Calu3 (cell line): ENCODE measurements around the gene LIMS1. TPM values are rescaled to one million over a fixed set of nuclear protein-coding genes. Genes with fewer than 3 reads are reported as not detected.
"Not testable (repeated sequence)": the region's sequence is repeated elsewhere in the genome, so short reads cannot be mapped to it uniquely, and the experiment has no call there.

Experiments used
- BruUV-seq: library from RNA; stranded (reverse); fragments of 400-500 nt; replicated peaks from 2 replicates; lab custom pipeline; 2021; lab: Mats Ljungman, UMichigan
- CTCF ChIA-PET: fragments of 300-600 bp; sonication (Branson Sonifier 250); formaldehyde crosslinking; loops from one replicate; lab custom pipeline; 2022; ENCODE audit warnings: antibody characterized with exemption; lab: Charles Lee
- DNase-seq: peaks from one replicate; pipeline ENCODE4 v3.0.0; 2022
- H3K27ac Mint-ChIP-seq: one replicate; pipeline ENCODE4 v1.8.0; 2022; ENCODE audit warnings: mixed read lengths; ENCODE audit not compliant: unreplicated experiment
- H3K27me3 Mint-ChIP-seq: one replicate; pipeline ENCODE4 v1.8.0; 2022; ENCODE audit warnings: mixed read lengths; ENCODE audit not compliant: unreplicated experiment
- H3K36me3 Mint-ChIP-seq: one replicate; pipeline ENCODE4 v1.8.0; 2022; ENCODE audit warnings: mild to moderate bottlenecking, moderate library complexity, mixed read lengths; ENCODE audit not compliant: insufficient read depth, unreplicated experiment
- H3K4me1 Mint-ChIP-seq: one replicate; pipeline ENCODE4 v1.8.0; 2022; ENCODE audit warnings: mild to moderate bottlenecking, low read depth, mixed read lengths; ENCODE audit not compliant: unreplicated experiment
- H3K4me3 Mint-ChIP-seq: one replicate; pipeline ENCODE4 v1.8.0; 2022; ENCODE audit warnings: mild to moderate bottlenecking, low read depth, moderate library complexity, mixed read lengths; ENCODE audit not compliant: unreplicated experiment
- H3K9me3 Mint-ChIP-seq: one replicate; pipeline ENCODE4 v1.8.0; 2022; ENCODE audit warnings: low read depth, mixed read lengths; ENCODE audit not compliant: unreplicated experiment
- CTCF ChIP-seq: fragments of 200-600 bp; IDR thresholded peaks from one replicate; pipeline ENCODE4 v1.8.0; 2022; ENCODE audit warnings: antibody characterized with exemption; ENCODE audit not compliant: unreplicated experiment
- intact Hi-C: fragments of 100-400 bp; cut with micrococcal nuclease; formaldehyde crosslinking; loops from one replicate; pipeline ENCODE4 v1.10.0; 2022; ENCODE audit not compliant: unreplicated experiment
- total RNA-seq: library from RNA; stranded (reverse); gene quantifications from 2 replicates; pipeline ENCODE4 v1.2.3, GENCODE V29; 2022

LIMS1 gene
- total RNA-seq, 1 experiment from 2014 or later: 51.5 TPM

- DNase-seq: no peak
- Mint-ChIP-seq H3K4me3 (no peak overlapping the region), H3K36me3 (peaks cover 19% of the 10 kb centered on the region), H3K27ac (no peak overlapping the region), H3K9me3 (no peaks in the 10 kb centered on the region), H3K4me1 (peaks cover 8% of the 10 kb centered on the region), H3K27me3 (no peaks in the 10 kb centered on the region)
- TF ChIP-seq CTCF: no peak
- BruUV-seq: no TSS peak
- intact Hi-C loops: loop anchor here (5.0 kb wide), 1 partner anchor 140 kb away; no protein-coding TSS in a partner anchor
- CTCF ChIA-PET: interaction anchor here (0.6 kb wide), 1 partner anchor 204 kb away, joined by 4 read pairs; no protein-coding TSS in a partner anchor
Measured at GRCh38 chr2:108492364-108492763, 41.9 kb upstream of the LIMS1 start.

GRCh38 chr2:108496167-108496566 is 38.1 kb upstream of the LIMS1 start:
- H3K4me1 Mint-ChIP-seq, H3K9me3 Mint-ChIP-seq, H3K27me3 Mint-ChIP-seq, DNase-seq, CTCF ChIA-PET, H3K4me3 Mint-ChIP-seq, BruUV-seq, intact Hi-C loops, H3K27ac Mint-ChIP-seq: not testable (repeated sequence)
- peaks cover 17% of the 10 kb centered on the region for H3K36me3 Mint-ChIP-seq

- intact Hi-C loops, H3K4me1 Mint-ChIP-seq, H3K9me3 Mint-ChIP-seq, CTCF ChIA-PET, H3K4me3 Mint-ChIP-seq, BruUV-seq, H3K27me3 Mint-ChIP-seq, DNase-seq, H3K27ac Mint-ChIP-seq: not testable (repeated sequence)
- H3K36me3 Mint-ChIP-seq: peaks cover 11% of the 10 kb centered on the region
Measured at GRCh38 chr2:108507620-108508019, 26.6 kb upstream of the LIMS1 start.

- H3K36me3 Mint-ChIP-seq, H3K4me3 Mint-ChIP-seq, H3K27ac Mint-ChIP-seq, H3K4me1 Mint-ChIP-seq, intact Hi-C loops, BruUV-seq, DNase-seq, H3K9me3 Mint-ChIP-seq, CTCF ChIA-PET, H3K27me3 Mint-ChIP-seq: not testable (repeated sequence)
Measured at GRCh38 chr2:108512431-108512830, 21.8 kb upstream of the LIMS1 start.

GRCh38 chr2:108514478-108514877 is 19.8 kb upstream of the LIMS1 start:
- intact Hi-C loops: not testable (repeated sequence)

GRCh38 chr2:108524688-108525087 is 9.6 kb upstream of the LIMS1 start:
- BruUV-seq, intact Hi-C loops, H3K27ac Mint-ChIP-seq, H3K36me3 Mint-ChIP-seq, H3K9me3 Mint-ChIP-seq, H3K4me3 Mint-ChIP-seq, CTCF ChIA-PET, H3K4me1 Mint-ChIP-seq, DNase-seq, H3K27me3 Mint-ChIP-seq: not testable (repeated sequence)

More at GRCh38 chr2:108514478-108514877, 19.8 kb upstream of the LIMS1 start:
- H3K4me1 Mint-ChIP-seq, CTCF ChIA-PET, H3K9me3 Mint-ChIP-seq, H3K27ac Mint-ChIP-seq, DNase-seq, H3K36me3 Mint-ChIP-seq, H3K27me3 Mint-ChIP-seq, BruUV-seq, H3K4me3 Mint-ChIP-seq: not testable (repeated sequence)

- CTCF ChIA-PET, H3K4me1 Mint-ChIP-seq, DNase-seq: not testable (repeated sequence)
Measured at GRCh38 chr2:108525258-108525657, 9.0 kb upstream of the LIMS1 start.

More at GRCh38 chr2:108525258-108525657, 9.0 kb upstream of the LIMS1 start:
- H3K4me3 Mint-ChIP-seq, BruUV-seq, H3K36me3 Mint-ChIP-seq, H3K9me3 Mint-ChIP-seq, H3K27ac Mint-ChIP-seq, H3K27me3 Mint-ChIP-seq, intact Hi-C loops: not testable (repeated sequence)
